HPDE6-E6E7 (cell line): Measurements from ENCODE around the gene WWC1.

Experiments used
- DNase-seq: peaks from one replicate; pipeline ENCODE4 v3.0.0; 2011; ENCODE audit warnings: missing footprints; ENCODE audit errors: extremely low spot score

The WWC1 gene

GRCh38 chr5:168443950-168444700 is 152.7 kb downstream of the WWC1 start:
- DNase-seq = no peak

GRCh38 chr5:168446983-168447619 is 155.7 kb downstream of the WWC1 start:
- DNase-seq = no peak

DNA sequence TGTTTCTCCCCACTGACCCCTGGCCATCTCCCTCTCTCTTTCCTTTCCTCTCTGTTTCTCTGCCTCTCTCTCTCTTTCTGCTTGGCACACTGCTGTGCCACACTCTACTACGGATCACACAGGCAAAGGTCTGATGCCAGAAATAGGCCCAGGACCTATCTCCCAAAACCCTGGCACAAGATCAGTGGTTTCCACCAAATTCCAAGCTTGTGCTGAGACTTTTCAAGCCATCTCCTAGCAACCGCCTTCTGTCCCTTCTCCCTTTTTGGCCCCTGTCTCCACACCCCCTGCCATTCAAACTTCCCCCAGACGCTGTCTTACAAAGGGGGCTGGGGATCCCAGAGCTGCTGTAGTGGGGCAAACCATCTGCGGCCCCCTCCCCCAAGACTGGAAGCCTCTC is 156.4 kb downstream of the WWC1 start:
- no peak for DNase-seq

GRCh38 chr5:168449166-168449565 is 157.7 kb downstream of the WWC1 start:
- peak; percentile 45 for DNase-seq

DNA sequence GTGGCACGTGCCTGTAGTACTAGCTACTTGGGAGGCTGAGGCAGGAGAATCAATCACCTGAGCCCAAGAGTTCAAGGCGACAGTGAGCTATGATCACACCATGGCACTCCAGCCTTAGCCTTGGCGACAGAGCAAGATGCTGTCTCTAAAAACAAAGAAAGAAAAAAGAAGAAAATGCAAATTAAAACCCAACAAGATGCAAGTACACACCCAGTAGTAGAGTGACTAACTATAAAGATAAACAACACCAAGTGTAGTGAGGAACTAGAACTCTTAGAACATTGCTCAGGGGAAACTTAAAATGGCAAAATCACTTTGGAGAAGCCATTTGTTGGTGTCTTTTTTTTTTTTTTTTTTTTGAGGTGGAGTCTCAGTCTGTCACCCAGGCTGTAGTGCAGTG is 160.1 kb downstream of the WWC1 start:
- no peak for DNase-seq

GRCh38 chr5:168455201-168455600 is 163.8 kb downstream of the WWC1 start:
- no peak for DNase-seq

DNA sequence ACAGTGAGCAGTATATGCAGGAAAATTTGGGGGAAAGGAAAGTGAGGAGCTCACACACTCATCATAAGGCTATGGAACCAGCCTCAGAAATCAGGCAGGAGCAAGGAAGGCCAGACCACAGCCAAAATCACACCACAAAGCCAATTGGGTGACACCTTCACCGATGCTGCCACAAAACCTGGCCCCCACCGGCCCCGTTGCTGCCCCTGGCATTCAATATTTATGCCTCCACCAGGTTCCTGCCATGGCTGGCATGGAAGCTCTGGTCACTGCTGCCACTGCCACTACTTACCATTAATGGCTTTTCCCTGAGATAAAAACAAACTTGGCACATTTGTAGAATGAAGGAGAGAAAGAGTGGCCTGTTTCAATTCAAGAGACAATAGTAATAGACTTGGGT is 166.1 kb downstream of the WWC1 start:
- no peak for DNase-seq

GRCh38 chr5:168460606-168461005 is 169.2 kb downstream of the WWC1 start:
- DNase-seq = no peak

- no peak for DNase-seq
Measured at GRCh38 chr5:168463081-168463480, 171.6 kb downstream of the WWC1 start.

DNA sequence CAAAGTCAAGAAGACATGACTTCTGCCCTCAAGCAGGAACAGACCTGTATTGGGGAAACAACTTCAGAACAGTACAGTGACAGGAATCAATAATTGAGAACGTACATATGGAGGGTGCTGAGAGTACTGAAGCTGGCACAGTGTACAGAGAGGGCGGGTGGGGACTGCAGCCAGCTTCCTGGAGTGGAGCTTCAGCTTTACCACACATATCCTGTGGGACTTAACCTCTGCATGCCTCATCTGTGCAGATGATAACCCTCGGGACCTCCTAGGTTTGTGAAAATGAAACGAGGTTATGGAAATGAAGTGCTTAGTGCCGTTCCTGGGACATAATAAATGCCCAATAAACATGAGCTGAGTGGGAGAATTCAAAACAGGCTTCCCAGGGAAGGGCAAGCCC is 172.8 kb downstream of the WWC1 start:
- no peak for DNase-seq

GRCh38 chr5:168464641-168465040 is 173.2 kb downstream of the WWC1 start:
- DNase-seq = no peak

GRCh38 chr5:168467755-168468330 is 176.4 kb downstream of the WWC1 start:
- DNase-seq = no peak

- no peak for DNase-seq
Measured at GRCh38 chr5:168468836-168469235, 177.4 kb downstream of the WWC1 start.

GRCh38 chr5:168469816-168470215 is 178.4 kb downstream of the WWC1 start:
- no peak for DNase-seq

- DNase-seq = no peak
Measured at GRCh38 chr5:168471785-168472184, 180.3 kb downstream of the WWC1 start.

DNA sequence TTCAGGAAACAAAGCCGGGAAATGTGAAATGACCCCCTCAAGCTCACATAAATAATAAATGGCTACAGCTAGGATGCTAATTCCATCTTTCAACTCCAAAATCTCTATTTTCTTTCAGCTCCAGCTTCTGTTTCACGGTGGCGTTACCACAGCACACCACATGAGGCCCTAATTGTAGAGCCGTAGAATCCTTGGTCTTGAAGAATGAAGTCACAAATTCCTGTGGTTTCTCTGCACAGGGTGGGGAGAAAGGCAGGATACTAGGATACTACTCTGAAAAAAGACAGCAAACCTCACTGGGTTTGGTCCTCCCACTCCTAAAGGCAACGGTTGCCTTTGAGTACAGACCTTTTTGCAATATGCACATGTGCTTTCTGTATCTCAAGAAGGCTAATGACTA is 180.9 kb downstream of the WWC1 start:
- peak; percentile 66 for DNase-seq

DNA sequence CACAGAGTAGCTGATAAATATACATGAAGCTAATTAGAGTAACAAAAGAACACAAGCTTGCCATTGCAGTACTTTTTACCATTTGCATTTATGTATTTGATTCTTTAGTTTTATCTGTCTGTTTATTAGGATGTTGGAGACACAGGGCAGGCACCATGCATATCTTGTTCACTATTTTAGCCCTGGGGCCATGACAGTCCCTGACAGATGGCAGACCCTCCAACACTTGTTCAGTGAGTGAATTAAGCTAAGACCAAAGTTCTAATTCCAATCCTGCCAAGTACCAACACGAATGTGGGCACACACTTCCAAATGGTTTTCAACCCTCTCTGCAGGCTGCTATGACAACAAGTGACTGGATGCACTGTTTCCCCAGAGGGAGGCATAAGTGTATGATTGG is 182.9 kb downstream of the WWC1 start:
- no peak for DNase-seq

DNA sequence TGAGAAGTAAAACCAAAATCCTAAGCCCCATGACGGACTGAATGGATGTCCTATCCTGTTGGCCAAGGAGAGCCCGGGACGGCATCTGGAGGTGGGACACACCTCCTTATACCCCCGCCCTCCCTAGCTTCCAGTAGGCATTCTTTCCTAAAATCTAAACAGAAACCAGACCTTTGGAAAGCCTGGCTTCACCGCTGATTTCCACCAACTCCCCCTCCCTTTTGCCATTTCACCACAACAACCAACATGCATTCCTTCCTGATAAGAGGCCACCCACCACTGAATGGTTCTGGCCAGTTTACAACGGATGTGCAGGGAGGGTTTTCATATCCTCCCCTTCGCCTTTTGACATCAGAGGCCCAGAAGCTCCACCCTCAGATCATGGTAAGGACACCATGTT is 185.6 kb downstream of the WWC1 start:
- DNase-seq = no peak

DNA sequence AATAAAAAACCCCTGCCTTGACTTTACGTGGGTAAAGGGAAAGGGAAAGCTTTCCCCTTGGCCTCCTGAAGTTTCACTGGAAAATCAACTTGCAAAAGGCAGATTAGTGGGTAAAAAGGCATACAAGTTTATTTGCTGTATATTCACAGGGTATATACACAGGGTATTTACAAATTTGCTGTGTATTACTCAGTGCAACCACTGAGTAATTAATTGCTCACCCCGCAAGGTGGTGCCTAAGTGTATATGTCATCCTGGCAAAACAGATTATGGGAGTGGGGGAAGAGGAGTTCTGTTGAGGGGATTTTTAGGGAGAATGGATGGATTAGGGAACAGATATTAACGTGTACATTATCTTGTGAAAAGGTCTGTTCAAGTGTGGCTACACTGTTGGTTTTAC is 187.7 kb downstream of the WWC1 start:
- no peak for DNase-seq

- no peak for DNase-seq
Measured at GRCh38 chr5:168480601-168481000, 189.2 kb downstream of the WWC1 start.

- no peak for DNase-seq
Measured at GRCh38 chr5:168481330-168481788, 189.9 kb downstream of the WWC1 start.

- DNase-seq = no peak
Measured at GRCh38 chr5:168482361-168482760, 190.9 kb downstream of the WWC1 start.
